ENCODE measurements around the gene MEST.
"Not testable (repeated sequence)": the region's sequence is repeated elsewhere in the genome, so short reads cannot be mapped to it uniquely, and the experiment has no call there.

Gene MEST

DNA sequence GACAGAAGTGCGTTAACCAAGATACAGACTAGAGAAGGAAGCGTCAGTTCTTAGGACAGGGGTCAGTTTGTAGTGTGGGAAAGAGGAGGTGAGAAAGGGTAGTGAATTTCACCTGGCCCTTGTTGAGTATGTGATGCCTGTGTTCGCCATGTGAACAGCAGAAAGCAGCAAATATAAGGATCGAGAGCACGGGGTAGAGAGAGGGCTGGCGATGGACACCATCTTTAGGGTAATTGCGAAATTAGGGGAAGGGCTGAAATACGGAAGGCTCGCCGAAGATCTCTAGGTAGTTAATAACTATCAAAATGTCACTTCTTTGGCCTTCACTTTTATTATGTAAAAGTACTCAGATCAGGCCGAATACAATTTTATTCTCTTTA, 6.2 kb upstream of the MEST start:
- DNase-seq (ENCODE audit: low read depth in 2 of 2): no peak

GRCh38 chr7:130486114-130486953, 5.6 kb upstream of the MEST start:
- peak; percentile 37 to 40 for DNase-seq (ENCODE audit: low read depth in 2 of 2)

- DNase-seq (ENCODE audit: low read depth in 2 of 2): no peak
Measured at GRCh38 chr7:130486954-130487436, 4.9 kb upstream of the MEST start.

- no peak for DNase-seq (ENCODE audit: low read depth in 2 of 2)
Measured at GRCh38 chr7:130488392-130489139, 3.3 kb upstream of the MEST start.

DNA sequence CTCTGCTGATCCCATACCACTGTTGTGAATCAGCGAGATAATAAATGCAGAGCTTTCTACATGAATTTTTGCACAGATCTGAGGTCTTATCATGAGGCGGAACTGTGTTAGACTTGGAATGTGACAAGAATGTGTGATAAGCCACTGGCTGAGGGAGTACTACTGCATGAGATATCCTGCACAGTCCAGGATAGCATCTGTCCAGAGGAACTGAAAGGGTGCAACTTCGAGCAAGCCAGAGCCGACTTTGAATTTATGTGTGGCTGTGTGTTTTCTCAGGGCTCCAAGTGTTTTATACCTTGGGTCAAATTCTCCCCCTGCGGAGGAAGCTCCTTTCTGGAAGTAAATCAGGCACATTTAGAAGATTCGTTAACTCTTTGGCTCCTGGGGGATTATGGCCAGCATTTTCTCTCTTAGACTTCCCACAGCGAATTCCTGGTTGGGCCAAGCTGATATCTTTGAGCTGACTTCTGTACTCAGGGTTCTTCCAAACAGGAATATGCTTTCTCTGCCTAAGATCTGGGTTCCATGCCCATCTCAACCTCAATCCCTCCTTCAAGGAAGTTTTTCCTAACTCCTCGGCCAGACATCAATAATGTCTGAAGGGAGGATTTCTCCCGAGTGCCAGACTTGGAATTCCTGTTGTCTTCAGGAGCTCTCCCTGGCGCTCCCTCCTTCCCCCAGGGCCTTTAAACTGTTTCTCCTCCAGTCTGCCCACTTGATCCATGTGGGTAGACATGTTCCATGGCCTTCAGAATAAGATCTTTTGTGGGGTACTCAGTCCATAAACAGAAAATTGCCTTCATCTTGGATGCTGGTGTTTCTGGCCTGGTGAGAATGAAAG, 2.5 kb upstream of the MEST start:
- DNase-seq (ENCODE audit: low read depth in 2 of 2): no peak

DNA sequence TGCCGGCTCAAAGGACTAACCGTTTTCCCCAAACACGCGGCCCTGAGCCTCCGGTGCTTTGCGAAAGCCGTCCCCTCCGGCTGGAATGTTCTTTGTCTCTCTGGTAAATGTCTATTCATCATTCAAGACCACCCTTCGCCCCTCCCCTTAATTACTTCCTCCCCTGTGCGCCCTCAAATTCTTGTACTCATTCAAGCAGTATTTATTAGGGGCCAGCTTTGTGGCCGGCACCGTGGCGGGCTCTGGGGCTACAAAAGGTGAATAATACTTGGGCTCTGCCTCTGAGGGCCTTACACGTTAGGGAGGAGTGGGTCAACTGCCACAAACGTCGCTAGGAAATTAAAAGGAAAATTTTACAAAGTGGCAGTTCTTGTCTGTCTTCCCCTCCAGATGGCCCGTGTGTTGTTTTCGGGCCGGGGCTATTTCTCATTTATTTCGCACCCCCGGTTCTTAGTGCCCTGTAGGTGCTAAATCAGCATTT, 1.5 kb upstream of the MEST start:
- DNase-seq (ENCODE audit: low read depth in 2 of 2): no peak

GRCh38 chr7:130490888-130491804, 739 bp upstream of the MEST start:
- DNase-seq (ENCODE audit: low read depth in 2 of 2): peak in 1 of 2 donors; percentile 19

DNA sequence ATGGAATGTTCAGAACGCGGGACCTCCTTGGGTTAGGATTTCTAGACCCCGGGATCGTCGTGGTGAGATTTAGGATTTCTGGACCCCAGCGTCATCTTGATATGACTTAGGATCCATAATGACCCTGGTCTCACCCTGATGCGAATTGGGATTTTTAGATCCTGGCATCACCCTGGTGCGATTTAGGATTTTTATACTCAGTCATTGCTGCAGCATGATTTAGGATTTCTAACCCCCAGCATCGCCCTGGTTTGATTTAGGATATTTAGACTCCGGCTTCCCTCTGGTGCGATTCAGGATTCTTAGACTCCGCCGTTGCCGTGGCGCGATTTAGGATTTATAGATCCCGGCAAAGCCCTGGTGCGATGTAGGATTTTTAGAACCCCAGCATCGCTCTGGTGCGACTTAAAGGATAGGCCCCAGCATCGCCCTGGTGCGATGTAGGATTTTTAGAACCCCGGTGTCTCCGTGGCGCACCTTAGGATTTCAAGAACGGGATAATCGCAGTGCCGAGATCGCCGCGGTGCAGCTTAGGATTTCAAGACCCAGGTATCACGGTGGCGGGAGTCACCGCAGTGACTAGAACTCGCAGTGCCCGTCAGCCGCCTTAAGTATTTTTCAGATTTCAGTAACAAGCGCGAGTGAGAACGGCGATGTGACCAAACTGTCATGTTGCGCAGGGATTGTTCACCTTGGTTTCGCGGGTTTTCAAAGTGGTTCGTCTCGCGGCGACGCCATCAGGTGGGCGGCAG, 814 bp downstream of the MEST start:
- DNase-seq (ENCODE audit: low read depth in 2 of 2): no peak

DNA sequence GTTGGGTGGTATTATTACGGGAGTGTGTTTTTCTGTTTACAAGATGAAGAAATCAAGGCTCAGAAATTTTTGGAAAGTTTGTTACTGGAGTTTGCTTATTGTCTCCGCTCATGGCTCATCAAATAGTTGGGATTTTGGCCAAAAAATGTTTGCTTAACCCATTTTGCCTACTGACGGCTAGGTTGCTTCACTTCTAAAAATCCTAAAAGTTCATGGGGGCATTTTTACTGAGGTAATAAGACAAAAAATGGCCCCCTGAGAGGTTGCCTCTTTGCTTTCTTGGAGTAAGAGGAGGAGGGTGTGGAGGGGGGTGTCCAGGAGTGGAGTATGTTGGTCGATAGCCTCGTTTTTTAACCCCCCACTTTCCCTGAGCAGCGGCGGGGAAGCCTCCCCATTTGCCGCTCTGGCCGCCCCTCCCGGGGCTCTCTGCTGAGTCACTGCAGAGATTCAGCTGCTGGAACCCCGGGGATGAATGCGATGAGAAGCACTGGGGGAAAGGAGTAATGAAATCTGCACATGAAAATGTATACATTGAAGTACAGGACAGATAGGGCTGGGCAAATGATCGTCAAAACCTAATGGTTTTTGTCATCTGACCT, 1.5 kb downstream of the MEST start:
- DNase-seq (ENCODE audit: low read depth in 2 of 2): no peak

- DNase-seq (ENCODE audit: low read depth in 2 of 2): no peak
Measured at GRCh38 chr7:130494431-130494858, 2.6 kb downstream of the MEST start.

DNA sequence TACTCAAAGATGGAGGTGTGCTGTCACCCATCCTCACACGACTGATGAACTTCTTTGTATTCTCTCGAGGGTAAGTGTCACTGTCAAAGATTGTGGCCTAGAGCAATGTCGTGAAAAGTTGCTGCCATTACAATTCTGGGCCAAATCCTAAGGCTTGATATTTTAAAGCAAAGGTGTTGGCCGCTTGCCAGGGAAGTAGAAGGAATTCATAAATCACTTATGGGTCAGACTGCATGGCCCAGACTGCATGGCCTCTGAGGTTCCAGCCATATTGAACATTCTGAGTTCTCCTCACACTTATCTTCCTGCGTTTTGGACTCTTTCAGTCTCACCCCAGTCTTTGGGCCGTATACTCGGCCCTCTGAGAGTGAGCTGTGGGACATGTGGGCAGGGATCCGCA, 8.6 kb downstream of the MEST start:
- DNase-seq (ENCODE audit: low read depth in 2 of 2): no peak

- no peak for DNase-seq (ENCODE audit: low read depth in 2 of 2)
Measured at GRCh38 chr7:130500910-130501309, 9.0 kb downstream of the MEST start.

DNA sequence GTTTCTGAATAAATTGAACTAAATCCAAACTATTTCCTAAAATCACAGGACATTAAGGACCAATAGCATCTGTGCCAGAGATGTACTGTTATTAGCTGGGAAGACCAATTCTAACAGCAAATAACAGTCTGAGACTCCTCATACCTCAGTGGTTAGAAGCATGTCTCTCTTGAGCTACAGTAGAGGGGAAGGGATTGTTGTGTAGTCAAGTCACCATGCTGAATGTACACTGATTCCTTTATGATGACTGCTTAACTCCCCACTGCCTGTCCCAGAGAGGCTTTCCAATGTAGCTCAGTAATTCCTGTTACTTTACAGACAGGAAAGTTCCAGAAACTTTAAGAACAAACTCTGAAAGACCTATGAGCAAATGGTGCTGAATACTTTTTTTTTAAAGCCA, 13.9 kb downstream of the MEST start:
- DNase-seq (ENCODE audit: low read depth in 2 of 2): no peak

DNA sequence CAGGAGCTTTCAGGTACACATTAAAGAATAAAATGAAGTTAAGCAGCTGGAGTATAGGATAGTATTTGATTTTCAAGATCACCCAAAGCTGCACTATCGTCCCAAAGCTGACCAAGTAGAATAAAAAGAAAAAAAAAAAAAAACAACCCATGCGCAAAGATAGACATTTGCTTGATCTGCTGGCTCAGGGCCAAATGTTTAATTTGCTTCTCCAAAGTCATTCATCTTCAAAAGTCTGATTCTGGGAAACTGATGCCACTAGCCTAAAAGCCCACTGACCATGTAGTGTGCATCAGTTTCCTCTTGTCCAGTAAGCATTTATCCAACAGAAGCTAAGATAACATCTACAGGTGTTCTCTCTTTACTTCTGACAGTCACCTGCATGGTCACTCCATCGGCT, 14.5 kb downstream of the MEST start:
- no peak for DNase-seq (ENCODE audit: low read depth in 2 of 2)

GRCh38 chr7:130512038-130512437, 20.2 kb downstream of the MEST start:
- DNase-seq (ENCODE audit: low read depth in 2 of 2): not testable (repeated sequence)

DNA sequence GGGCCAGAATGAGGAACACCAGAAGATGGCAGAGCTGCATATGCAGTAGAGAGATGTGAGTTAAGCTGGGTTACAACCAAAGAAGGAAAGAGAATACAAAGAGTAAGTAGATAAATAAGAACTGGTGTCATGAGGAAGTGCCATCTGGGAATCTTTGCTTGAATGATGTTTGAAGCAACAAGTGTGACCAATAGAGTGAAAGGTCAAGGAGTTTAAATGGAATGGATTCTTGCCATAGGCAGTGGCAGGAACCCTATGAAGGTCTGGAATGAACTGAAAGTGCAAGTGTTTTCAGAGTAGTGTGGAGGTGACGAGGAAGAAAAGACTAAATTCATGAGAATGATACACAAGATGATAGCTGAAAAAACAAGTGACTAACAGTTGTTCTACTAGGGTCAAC, 21.6 kb downstream of the MEST start:
- DNase-seq (ENCODE audit: low read depth in 2 of 2): no peak

GRCh38 chr7:130515315-130516040, 23.6 kb downstream of the MEST start:
- no peak for DNase-seq (ENCODE audit: low read depth in 2 of 2)

- no peak for DNase-seq (ENCODE audit: low read depth in 2 of 2)
Measured at GRCh38 chr7:130521258-130521951, 29.5 kb downstream of the MEST start.

Data from stimulated activated CD8-positive, alpha-beta memory T cell treated with anti-CD3 and anti-CD28 coated beads, Interleukin-15, amount 100 ng/mL, for 48 hours (primary cell).